GOT3 (cell line): ENCODE data around the gene MTOR.
A peak's percentile ranks its signal among the peaks of the same experiment; 100 is the strongest.

Experiments
- DNase-seq: peaks from one replicate; lab custom pipeline; 2025; ENCODE audit warnings: mixed read lengths; lab: John Stamatoyannopoulos, UW

MTOR gene

DNA sequence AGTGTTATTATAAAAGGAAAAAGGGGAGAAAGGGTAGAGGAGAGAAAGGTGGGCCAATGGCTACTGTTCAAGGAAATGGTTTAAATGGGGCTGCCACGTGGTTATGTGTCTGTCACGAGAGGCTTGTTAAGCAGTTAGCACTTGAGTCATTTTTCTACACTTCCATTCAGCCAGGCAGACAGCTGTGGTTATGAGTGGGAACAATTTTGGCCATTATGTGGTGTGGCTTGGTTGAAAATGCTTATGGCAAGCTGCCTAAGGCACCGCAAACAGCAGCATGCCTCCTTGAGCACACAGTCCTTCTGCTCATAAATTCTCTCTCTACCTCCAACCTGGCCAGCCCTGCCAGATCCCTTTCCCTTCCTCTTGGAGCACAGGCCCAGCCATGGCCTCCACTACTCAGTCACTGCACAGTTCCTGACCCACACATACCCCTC lies 199.4 kb downstream of the MTOR start:
- DNase-seq = no peak

- DNase-seq = no peak
Observed at GRCh38 chr1:11061652-11062365, 200.5 kb downstream of the MTOR start.

- peak; percentile 63 for DNase-seq
Observed at GRCh38 chr1:11059968-11060830, 202.2 kb downstream of the MTOR start, which contains the start of gene SRM. TSS of gene SRM (minus strand) at chr1:11060018. CDS start at chr1:11059943, 75 bp downstream.

DNA sequence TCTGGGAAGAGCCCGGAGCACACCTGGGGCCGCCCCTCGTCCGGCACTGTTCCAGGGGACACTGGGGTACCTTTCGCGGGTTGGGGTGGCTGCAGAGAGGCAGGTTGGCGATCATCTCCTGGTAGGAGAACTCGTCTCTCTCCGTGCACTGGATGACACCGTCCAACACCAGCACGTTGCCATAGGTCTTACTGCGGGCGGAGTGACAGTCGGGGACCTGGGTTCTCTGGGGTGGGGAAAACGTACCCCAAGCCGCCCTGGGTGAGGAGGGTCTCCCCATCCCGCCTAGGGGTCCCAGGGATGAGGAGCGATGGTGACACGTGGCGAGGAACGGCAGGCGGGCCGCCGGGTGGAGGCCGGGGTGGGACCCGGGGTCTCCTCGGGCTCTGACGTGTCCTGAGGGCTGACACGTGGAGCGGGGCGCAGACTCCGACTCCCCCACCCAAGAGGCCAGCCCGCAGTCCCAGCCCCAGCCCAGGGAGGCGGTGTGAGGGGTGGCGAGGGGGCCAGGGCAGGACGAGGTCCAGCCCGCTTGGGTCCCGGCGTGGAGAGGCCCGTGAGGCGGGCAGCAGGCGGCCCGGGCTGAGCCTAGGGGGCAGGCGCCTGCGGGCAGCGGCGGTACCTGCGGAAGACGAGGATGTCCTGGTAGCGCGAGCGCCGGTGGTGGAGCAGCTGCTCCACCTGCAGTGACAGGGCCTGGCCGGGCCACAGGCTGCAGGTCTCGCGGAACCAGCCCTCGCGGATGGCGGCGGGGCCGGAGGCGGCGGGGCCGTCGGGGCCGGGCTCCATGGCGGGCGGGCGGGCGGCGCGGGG lies 203.0 kb downstream of the MTOR start:
- no peak for DNase-seq

- no peak for DNase-seq
Observed at GRCh38 chr1:11058595-11059154, 203.7 kb downstream of the MTOR start.

DNA sequence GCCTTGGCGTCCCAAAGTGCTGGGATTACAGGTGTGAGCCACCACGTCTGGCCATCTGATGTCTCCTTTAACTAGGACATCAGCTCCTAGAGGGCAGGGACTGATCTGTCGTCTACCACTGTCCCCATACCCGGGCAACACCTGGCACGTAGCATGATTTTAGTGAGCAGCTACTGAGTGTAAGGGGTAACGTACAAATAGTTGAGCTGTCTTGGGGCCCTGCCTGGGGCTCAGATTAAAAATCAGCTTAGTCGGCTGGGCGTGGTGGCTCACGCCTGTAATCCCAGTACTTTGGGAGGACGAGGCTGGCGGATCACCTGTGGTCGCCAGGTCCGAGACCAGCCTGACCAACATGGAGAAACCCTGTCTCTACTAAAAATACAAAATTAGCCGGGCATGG lies 204.3 kb downstream of the MTOR start:
- no peak for DNase-seq

DNA sequence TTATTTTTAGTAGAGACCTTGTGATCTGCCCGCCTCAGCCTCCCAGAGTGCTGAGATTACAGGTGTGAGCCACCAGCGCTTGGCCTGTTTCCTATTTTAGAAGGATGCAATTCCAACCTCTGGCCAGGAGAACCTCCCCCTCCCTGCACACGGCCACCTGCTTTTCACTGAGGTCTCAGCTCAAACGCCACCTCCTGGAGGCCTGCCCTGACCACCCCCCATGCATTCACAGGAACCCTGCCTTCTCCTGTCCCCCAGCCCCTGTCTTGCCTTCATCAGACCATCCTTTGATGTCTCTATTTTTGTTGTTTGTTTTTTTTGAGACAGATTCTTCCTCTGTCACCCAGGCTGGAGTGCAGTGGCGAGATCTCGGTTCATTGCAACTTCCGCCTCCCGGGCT lies 204.9 kb downstream of the MTOR start:
- DNase-seq = no peak
